Activated naive CD8-positive, alpha-beta T cell treated with anti-CD3 and anti-CD28 coated beads, Interleukin-2, amount 50 U/mL, for 24 hours (primary cell): ENCODE data around the gene TSPYL4.

Experiments used
- ATAC-seq: fragments of 150-1000 bp; cut with Tn5 transposase; one replicate; pipeline ENCODE4 v1.10.0; 2021
- DNase-seq: peaks from one replicate; pipeline ENCODE4 v3.0.0; 2021
- H3K27ac Mint-ChIP-seq: one replicate; pipeline ENCODE4 v1.8.0; 2021; ENCODE audit warnings: mild to moderate bottlenecking, mixed read lengths
- H3K27me3 Mint-ChIP-seq: one replicate; pipeline ENCODE4 v1.8.0; 2021; ENCODE audit warnings: mixed read lengths
- H3K36me3 Mint-ChIP-seq: one replicate; pipeline ENCODE4 v1.8.0; 2021; ENCODE audit warnings: low read depth, mixed read lengths
- H3K4me1 Mint-ChIP-seq: one replicate; pipeline ENCODE4 v1.8.0; 2021; ENCODE audit warnings: mixed read lengths
- H3K4me3 Mint-ChIP-seq: one replicate; pipeline ENCODE4 v1.8.0; 2021; ENCODE audit warnings: mild to moderate bottlenecking, moderate library complexity, mixed read lengths
- H3K9me3 Mint-ChIP-seq: one replicate; pipeline ENCODE4 v1.8.0; 2021; ENCODE audit warnings: mixed read lengths

TSPYL4 gene

GRCh38 chr6:116255246-116255800 is 1.4 kb upstream of the TSPYL4 start:
- H3K4me3 Mint-ChIP-seq, result no peak overlapping the region
- H3K27ac Mint-ChIP-seq, result no peak overlapping the region
- peaks cover 9% of the 10 kb centered on the region for H3K36me3 Mint-ChIP-seq
- peaks cover 10% of the 10 kb centered on the region for H3K4me1 Mint-ChIP-seq
- no peaks in the 10 kb centered on the region for H3K9me3 Mint-ChIP-seq
- DNase-seq, result no peak
- ATAC-seq, result no peak
- no peaks in the 10 kb centered on the region for H3K27me3 Mint-ChIP-seq

GRCh38 chr6:116254297-116255056 is 602 bp upstream of the TSPYL4 start:
- ATAC-seq, result no peak
- peaks cover 16% of the 10 kb centered on the region for H3K4me1 Mint-ChIP-seq
- DNase-seq, result no peak
- peaks cover 9% of the 10 kb centered on the region for H3K36me3 Mint-ChIP-seq
- no peak overlapping the region for H3K27ac Mint-ChIP-seq
- H3K27me3 Mint-ChIP-seq, result no peaks in the 10 kb centered on the region
- H3K9me3 Mint-ChIP-seq, result no peaks in the 10 kb centered on the region
- no peak overlapping the region for H3K4me3 Mint-ChIP-seq

GRCh38 chr6:116253188-116253504 is 729 bp downstream of the TSPYL4 start:
- H3K36me3 Mint-ChIP-seq, result peaks cover 9% of the 10 kb centered on the region
- DNase-seq (no peak), ATAC-seq (no peak)
- no peak overlapping the region for H3K4me3 Mint-ChIP-seq
- H3K4me1 Mint-ChIP-seq, result peaks cover 20% of the 10 kb centered on the region
- H3K9me3 Mint-ChIP-seq, result no peaks in the 10 kb centered on the region
- H3K27ac Mint-ChIP-seq, result no peak overlapping the region
- no peaks in the 10 kb centered on the region for H3K27me3 Mint-ChIP-seq

GRCh38 chr6:116251568-116252384 is 2.1 kb downstream of the TSPYL4 start:
- Mint-ChIP-seq H3K4me1 (peaks cover 20% of the 10 kb centered on the region), H3K36me3 (peaks cover 9% of the 10 kb centered on the region)
- DNase-seq, result no peak

GRCh38 chr6:116248577-116248976 is 5.3 kb downstream of the TSPYL4 start:
- Mint-ChIP-seq H3K36me3 (peaks cover 9% of the 10 kb centered on the region), H3K27ac (peak overlapping the region; percentile 34), H3K4me3 (no peak overlapping the region), H3K9me3 (no peaks in the 10 kb centered on the region), H3K4me1 (peaks cover 20% of the 10 kb centered on the region), H3K27me3 (no peaks in the 10 kb centered on the region)
- ATAC-seq (no peak), DNase-seq (no peak)

More at GRCh38 chr6:116251568-116252384, 2.1 kb downstream of the TSPYL4 start:
- Mint-ChIP-seq H3K27ac (no peak overlapping the region), H3K4me3 (no peak overlapping the region), H3K9me3 (no peaks in the 10 kb centered on the region), H3K27me3 (no peaks in the 10 kb centered on the region)
- no peak for ATAC-seq

- ATAC-seq (no peak), DNase-seq (no peak)
- Mint-ChIP-seq H3K4me3 (no peak overlapping the region), H3K4me1 (peaks cover 20% of the 10 kb centered on the region), H3K27ac (no peak overlapping the region), H3K9me3 (no peaks in the 10 kb centered on the region), H3K27me3 (no peaks in the 10 kb centered on the region), H3K36me3 (peaks cover 9% of the 10 kb centered on the region)
These were observed 6.6 kb downstream of the TSPYL4 start for GRCh38 chr6:116247285-116247684.

- Mint-ChIP-seq H3K4me1 (peaks cover 17% of the 10 kb centered on the region), H3K36me3 (peaks cover 4% of the 10 kb centered on the region), H3K4me3 (no peak overlapping the region), H3K9me3 (no peaks in the 10 kb centered on the region), H3K27me3 (no peaks in the 10 kb centered on the region), H3K27ac (no peak overlapping the region)
- ATAC-seq (no peak), DNase-seq (no peak)
These were observed 7.8 kb downstream of the TSPYL4 start for GRCh38 chr6:116246089-116246488.

GRCh38 chr6:116244284-116244683 is 9.6 kb downstream of the TSPYL4 start:
- Mint-ChIP-seq H3K9me3 (no peaks in the 10 kb centered on the region), H3K4me3 (no peak overlapping the region), H3K27ac (no peak overlapping the region), H3K27me3 (no peaks in the 10 kb centered on the region), H3K36me3 (no peaks in the 10 kb centered on the region), H3K4me1 (peaks cover 4% of the 10 kb centered on the region)
- ATAC-seq (no peak), DNase-seq (no peak)

- Mint-ChIP-seq H3K9me3 (no peaks in the 10 kb centered on the region), H3K4me1 (no peaks in the 10 kb centered on the region), H3K36me3 (peaks cover 4% of the 10 kb centered on the region), H3K27me3 (no peaks in the 10 kb centered on the region), H3K27ac (no peak overlapping the region), H3K4me3 (no peak overlapping the region)
- DNase-seq (no peak), ATAC-seq (no peak)
These were observed 14.0 kb downstream of the TSPYL4 start for GRCh38 chr6:116239856-116240255.

- H3K27me3 Mint-ChIP-seq, result no peaks in the 10 kb centered on the region
- peaks cover 4% of the 10 kb centered on the region for H3K36me3 Mint-ChIP-seq
- no peak overlapping the region for H3K4me3 Mint-ChIP-seq
- ATAC-seq, result no peak
- no peaks in the 10 kb centered on the region for H3K4me1 Mint-ChIP-seq
- no peak overlapping the region for H3K27ac Mint-ChIP-seq
- no peaks in the 10 kb centered on the region for H3K9me3 Mint-ChIP-seq
- no peak for DNase-seq
These were observed 14.6 kb downstream of the TSPYL4 start for GRCh38 chr6:116239256-116239655.

GRCh38 chr6:116238083-116238482 is 15.8 kb downstream of the TSPYL4 start:
- DNase-seq, result no peak
- ATAC-seq, result no peak
- H3K27ac Mint-ChIP-seq, result no peak overlapping the region

GRCh38 chr6:116234689-116235088 is 19.2 kb downstream of the TSPYL4 start:
- Mint-ChIP-seq H3K27ac (no peak overlapping the region), H3K4me1 (no peaks in the 10 kb centered on the region), H3K36me3 (peaks cover 4% of the 10 kb centered on the region), H3K27me3 (no peaks in the 10 kb centered on the region), H3K9me3 (no peaks in the 10 kb centered on the region), H3K4me3 (no peak overlapping the region)
- no peak for DNase-seq
- no peak for ATAC-seq

More at GRCh38 chr6:116238083-116238482, 15.8 kb downstream of the TSPYL4 start:
- H3K4me1 Mint-ChIP-seq, result no peaks in the 10 kb centered on the region
- H3K27me3 Mint-ChIP-seq, result no peaks in the 10 kb centered on the region
- peaks cover 4% of the 10 kb centered on the region for H3K36me3 Mint-ChIP-seq
- H3K4me3 Mint-ChIP-seq, result no peak overlapping the region
- H3K9me3 Mint-ChIP-seq, result no peaks in the 10 kb centered on the region

- H3K27me3 Mint-ChIP-seq, result no peaks in the 10 kb centered on the region
- H3K4me1 Mint-ChIP-seq, result no peaks in the 10 kb centered on the region
- no peak overlapping the region for H3K4me3 Mint-ChIP-seq
- no peaks in the 10 kb centered on the region for H3K9me3 Mint-ChIP-seq
- ATAC-seq, result no peak
- DNase-seq, result no peak
- peaks cover 8% of the 10 kb centered on the region for H3K36me3 Mint-ChIP-seq
- H3K27ac Mint-ChIP-seq, result no peak overlapping the region
These were observed 24.5 kb downstream of the TSPYL4 start for GRCh38 chr6:116229287-116229913.

- DNase-seq, result no peak
- no peak overlapping the region for H3K4me3 Mint-ChIP-seq
- no peaks in the 10 kb centered on the region for H3K4me1 Mint-ChIP-seq
- H3K9me3 Mint-ChIP-seq, result no peaks in the 10 kb centered on the region
- no peak for ATAC-seq
- no peaks in the 10 kb centered on the region for H3K27me3 Mint-ChIP-seq
- peaks cover 10% of the 10 kb centered on the region for H3K36me3 Mint-ChIP-seq
- no peak overlapping the region for H3K27ac Mint-ChIP-seq
These were observed 30.5 kb downstream of the TSPYL4 start for GRCh38 chr6:116223355-116223754.
